PFSK-1 (cell line): ENCODE results near the gene SMTNL2.

Experiments used
- FOXP2 ChIP-seq: optimal IDR thresholded peaks from 2 replicates; pipeline ENCODE3; 2011; ENCODE audit warnings: borderline replicate concordance, control low read depth, inconsistent platforms; ENCODE audit not compliant: insufficient read depth; ENCODE audit errors: extremely low read length, extremely low read depth
- POLR2AphosphoS5 ChIP-seq: IDR thresholded peaks from 2 replicates; pipeline ENCODE4 v1.6.1; 2012; ENCODE audit warnings: low read depth, mild to moderate bottlenecking, control low read depth, low read length, moderate library complexity
- REST ChIP-seq, 2 experiments: IDR thresholded peaks; 2 replicates each; pipeline versions ENCODE4 v1.6.1 to v1.8.0; 2011 to 2012; ENCODE audit warnings: low read depth in 2 of 2, low read length in 2 of 2, control low read depth in 1 of 2, inconsistent platforms in 1 of 2, mild to moderate bottlenecking in 1 of 2, moderate library complexity in 1 of 2; ENCODE audit not compliant: insufficient read depth in 1 of 2
- SIN3A ChIP-seq: IDR thresholded peaks from 2 replicates; pipeline ENCODE4 v1.6.1; 2012; ENCODE audit warnings: mild to moderate bottlenecking, low read length, moderate library complexity, borderline replicate concordance; ENCODE audit not compliant: insufficient read depth
- TAF1 ChIP-seq: IDR thresholded peaks from 2 replicates; pipeline ENCODE4 v1.6.1; 2012; ENCODE audit warnings: low read length, control low read depth, borderline replicate concordance; ENCODE audit not compliant: insufficient read depth

Gene SMTNL2

DNA sequence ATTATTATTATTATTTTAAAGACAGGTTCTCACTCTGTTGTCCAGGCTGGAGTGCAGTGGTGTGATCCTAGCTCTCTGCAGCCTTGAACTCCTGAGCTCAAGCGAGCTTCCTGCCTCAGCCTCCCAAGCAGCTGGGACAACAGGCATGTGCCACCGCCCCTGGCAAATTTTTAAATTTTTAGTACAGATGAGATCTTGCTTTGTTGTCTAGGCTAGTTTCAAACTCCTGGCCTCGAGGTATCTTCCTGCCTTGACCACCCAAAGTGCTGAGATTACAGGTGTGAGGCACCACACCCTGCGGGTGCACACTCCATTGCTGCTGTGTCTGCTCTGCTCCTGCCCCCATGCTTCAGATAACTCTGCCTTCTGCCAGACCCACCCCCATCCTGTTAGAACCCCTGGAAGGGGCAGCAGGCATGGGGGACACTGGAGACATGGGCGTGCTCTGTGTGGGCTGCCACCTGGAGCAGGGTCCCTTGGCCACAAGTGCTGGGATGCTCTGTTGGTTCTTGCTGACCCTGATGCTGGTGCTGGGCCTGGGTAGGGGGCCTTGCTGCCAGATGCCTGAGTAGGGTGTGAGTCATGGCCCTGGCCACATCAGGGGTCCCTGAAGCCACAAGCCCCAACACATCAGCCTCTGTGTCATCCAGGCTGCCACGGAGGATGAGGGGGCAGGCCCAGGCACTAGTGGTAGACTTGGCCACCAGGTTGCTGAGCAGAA lies 26.5 kb upstream of the SMTNL2 start:
- TF ChIP-seq FOXP2 (no peak), POLR2AphosphoS5 (no peak), SIN3A (no peak)

DNA sequence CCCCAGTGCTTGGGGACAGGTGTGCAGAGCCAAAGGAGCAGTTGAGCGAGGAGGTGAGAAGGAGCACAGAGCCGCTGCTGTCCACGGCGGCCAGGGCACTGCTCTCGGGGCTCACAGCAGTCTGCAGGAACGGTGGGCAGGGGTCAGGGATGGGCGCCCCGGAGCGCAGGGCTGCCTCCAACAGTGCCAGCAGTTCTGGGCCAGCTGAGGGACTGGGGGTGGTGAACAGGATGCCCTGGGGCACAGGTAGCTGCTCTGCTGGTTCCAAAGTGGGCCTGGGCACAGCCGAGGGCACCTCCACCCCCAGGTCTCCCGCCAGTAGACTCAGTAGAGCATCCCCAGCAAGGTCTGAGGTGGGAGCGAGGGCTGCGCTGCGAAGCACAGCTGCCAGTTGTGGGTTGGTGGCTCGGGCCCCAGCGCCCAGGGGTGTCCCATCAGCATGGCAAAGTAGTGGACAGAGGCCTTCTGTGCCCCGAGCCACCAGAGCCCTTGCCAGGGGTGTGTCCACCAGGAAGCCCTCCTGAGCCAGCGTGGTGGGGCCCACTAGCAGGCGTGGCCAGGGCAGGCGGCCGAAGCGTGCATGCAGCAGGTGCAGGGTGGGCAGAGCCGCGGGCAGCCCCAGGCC lies 25.9 kb upstream of the SMTNL2 start:
- TF ChIP-seq REST (IDR thresholded peaks at IDR 0.05; ENCODE audit: insufficient read depth in 1 of 2, low read depth in 2 of 2, low read length in 2 of 2) (no peak), SIN3A (no peak), FOXP2 (no peak), POLR2AphosphoS5 (no peak), TAF1 (no peak)

DNA sequence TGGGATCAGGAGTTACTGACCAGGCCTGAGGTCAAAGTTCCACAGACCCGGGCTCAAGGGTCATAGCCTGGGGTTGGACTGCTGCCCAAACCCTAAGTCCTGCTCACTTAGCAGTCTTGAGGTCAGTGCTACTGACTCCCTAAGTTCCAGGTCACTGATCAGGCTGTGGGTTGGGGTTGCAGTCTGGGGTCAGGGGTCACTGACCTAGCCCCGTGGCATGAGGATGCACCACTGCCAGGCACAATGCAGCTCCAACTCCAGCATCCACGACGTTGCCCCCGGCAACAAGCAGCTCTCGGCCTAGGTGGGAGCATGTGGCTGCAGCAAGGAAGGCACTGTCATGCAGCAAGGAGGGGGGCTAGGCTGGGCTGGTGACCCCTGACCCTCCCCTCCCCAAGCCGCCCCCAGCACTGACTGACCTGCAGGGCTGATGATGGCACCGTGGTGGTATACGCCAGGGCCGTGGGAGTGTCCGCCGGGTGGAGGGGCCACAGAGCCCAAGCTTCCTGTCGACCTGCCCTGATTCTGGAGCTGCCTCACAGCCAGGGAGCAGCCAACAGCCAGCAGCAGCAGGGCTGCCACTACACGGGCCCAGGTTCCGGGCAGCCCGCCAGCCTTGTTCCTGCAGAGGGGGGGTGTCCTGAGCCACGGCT lies 25.1 kb upstream of the SMTNL2 start:
- TF ChIP-seq POLR2AphosphoS5 (no peak), FOXP2 (no peak), REST (IDR thresholded peaks at IDR 0.05; ENCODE audit: insufficient read depth in 1 of 2, low read depth in 2 of 2, low read length in 2 of 2) (no peak), SIN3A (no peak), TAF1 (no peak)

DNA sequence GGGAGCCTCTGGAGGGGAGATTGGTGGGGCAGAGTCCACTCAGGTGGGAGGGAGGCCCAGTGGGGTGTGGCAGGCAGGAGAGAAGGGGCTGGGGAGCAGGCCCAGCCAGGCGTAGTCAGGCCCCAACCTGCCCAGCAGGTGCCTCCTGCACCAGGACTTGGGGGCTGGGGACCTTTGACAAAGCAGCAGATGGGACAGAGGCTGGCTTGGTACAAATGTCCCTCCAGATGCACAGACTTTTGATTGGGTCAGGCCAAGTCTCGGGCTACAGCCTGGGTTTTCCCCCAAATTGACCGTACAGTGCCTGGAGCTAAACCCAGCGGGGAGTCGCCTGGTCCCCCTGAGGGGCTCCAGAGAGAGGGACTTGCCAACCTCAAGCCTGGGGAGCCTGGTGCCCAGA lies 24.4 kb upstream of the SMTNL2 start:
- TF ChIP-seq REST (IDR thresholded peaks at IDR 0.05; ENCODE audit: insufficient read depth in 1 of 2, low read depth in 2 of 2, low read length in 2 of 2) (no peak), SIN3A (no peak), TAF1 (no peak), FOXP2 (no peak), POLR2AphosphoS5 (no peak)

GRCh38 chr17:4560421-4560820 lies 23.9 kb upstream of the SMTNL2 start, which contains the start of gene GGT6:
Gene GGT6 (minus strand): TSS chr17:4560577. CDS start chr17:4560521, 56 bp downstream.
- TF ChIP-seq FOXP2: no peak
- TF ChIP-seq TAF1: no peak
- TF ChIP-seq POLR2AphosphoS5: no peak

- TF ChIP-seq REST (IDR thresholded peaks at IDR 0.05; ENCODE audit: insufficient read depth in 1 of 2, low read depth in 2 of 2, low read length in 2 of 2) (no peak), POLR2AphosphoS5 (no peak), TAF1 (no peak), SIN3A (no peak), FOXP2 (no peak)
Observed at GRCh38 chr17:4560837-4561256, 23.5 kb upstream of the SMTNL2 start.
